ENCODE data around the gene RAB12.

The RAB12 gene

GRCh38 chr18:8688216-8688800 lies 79.1 kb downstream of the RAB12 start:
- no peak for DNase-seq

- no peak for DNase-seq
These were observed 79.6 kb downstream of the RAB12 start for GRCh38 chr18:8688816-8689215.
